ENCODE results near the gene EBF4.

DNA sequence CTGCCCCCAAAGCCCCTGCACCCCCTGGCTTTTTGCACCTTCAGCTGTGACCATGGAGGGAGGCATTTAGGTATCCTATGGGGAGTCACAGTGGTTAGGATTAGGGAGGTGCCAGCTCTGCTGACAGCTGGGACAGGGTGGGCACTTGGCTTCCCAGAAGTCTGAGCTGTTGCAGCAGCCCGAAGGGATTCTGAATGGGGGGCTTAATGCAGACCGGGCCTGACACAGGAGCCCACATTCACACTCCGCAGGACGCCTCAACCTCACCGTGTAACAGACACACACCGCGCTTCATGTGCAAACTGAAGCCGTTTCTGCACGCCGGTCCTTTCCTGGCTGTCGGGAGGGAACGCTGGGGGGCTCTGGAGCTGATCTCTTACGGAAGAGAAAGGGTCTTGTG is 1.9 kb downstream of the EBF4 start:
- no peak for TF ChIP-seq POLR2A (IDR thresholded peaks at IDR 0.05)
- TF ChIP-seq, protein P1, sequence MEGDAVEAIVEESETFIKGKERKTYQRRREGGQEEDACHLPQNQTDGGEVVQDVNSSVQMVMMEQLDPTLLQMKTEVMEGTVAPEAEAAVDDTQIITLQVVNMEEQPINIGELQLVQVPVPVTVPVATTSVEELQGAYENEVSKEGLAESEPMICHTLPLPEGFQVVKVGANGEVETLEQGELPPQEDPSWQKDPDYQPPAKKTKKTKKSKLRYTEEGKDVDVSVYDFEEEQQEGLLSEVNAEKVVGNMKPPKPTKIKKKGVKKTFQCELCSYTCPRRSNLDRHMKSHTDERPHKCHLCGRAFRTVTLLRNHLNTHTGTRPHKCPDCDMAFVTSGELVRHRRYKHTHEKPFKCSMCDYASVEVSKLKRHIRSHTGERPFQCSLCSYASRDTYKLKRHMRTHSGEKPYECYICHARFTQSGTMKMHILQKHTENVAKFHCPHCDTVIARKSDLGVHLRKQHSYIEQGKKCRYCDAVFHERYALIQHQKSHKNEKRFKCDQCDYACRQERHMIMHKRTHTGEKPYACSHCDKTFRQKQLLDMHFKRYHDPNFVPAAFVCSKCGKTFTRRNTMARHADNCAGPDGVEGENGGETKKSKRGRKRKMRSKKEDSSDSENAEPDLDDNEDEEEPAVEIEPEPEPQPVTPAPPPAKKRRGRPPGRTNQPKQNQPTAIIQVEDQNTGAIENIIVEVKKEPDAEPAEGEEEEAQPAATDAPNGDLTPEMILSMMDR (IDR thresholded peaks at IDR 0.05) = no peak
- TF ChIP-seq POLR2AphosphoS5 (IDR thresholded peaks at IDR 0.05) = no peak

Data from prostate gland (tissue), 2 donors.